ENCODE data around the gene APOLD1.
A peak's percentile ranks its signal among the peaks of the same experiment; 100 is the strongest.
"Not testable (repeated sequence)": the region's sequence is repeated elsewhere in the genome, so short reads cannot be mapped to it uniquely, and the experiment has no call there.

The APOLD1 gene

DNA sequence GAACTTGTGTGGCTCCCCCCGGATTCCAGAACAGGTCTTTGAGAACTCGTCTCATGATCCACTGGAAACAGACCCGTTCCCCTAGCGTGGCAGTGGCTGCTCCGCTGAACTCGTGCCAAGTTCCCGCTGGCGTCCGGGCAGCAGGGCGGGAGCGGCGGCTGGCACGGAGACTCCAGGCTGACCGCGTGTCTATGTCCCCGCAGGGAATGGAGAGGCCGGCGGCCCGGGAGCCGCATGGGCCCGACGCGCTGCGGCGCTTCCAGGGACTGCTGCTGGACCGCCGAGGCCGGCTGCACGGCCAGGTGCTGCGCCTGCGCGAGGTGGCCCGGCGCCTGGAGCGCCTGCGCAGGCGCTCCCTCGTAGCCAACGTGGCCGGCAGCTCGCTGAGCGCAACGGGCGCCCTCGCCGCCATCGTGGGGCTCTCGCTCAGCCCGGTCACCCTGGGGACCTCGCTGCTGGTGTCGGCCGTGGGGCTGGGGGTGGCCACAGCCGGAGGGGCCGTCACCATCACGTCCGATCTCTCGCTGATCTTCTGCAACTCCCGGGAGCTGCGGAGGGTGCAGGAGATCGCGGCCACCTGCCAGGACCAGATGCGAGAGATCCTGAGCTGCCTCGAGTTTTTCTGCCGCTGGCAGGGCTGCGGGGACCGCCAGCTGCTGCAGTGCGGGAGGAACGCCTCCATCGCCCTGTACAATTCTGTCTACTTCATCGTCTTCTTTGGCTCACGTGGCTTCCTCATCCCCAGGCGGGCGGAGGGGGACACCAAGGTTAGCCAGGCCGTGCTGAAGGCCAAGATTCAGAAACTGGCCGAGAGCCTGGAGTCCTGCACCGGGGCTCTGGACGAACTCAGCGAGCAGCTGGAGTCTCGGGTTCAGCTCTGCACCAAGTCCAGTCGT lies 1.5 kb downstream of the APOLD1 start:
- DNase-seq (ENCODE audit: low spot score) = peak; percentile 93

DNA sequence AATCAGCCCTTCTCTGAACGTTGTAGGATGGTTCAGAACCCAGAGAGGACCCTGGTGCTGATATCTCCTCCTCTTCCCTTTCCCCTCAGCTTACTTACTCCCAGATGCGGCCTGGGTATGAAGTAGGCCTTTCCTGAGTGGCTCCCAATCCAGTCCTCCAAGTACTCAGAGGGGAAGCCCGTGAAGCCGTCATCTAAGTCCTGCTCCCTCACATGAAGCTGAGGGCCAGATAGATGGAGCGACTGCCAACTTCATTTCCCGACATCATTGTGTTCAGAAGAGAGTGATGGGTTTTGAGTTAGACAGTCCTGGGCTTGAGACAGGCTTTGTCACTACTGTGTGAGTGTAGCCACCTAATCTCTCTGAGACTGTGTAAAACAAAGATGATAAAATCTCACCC lies 2.7 kb downstream of the APOLD1 start:
- no peak for DNase-seq (ENCODE audit: low spot score)

DNA sequence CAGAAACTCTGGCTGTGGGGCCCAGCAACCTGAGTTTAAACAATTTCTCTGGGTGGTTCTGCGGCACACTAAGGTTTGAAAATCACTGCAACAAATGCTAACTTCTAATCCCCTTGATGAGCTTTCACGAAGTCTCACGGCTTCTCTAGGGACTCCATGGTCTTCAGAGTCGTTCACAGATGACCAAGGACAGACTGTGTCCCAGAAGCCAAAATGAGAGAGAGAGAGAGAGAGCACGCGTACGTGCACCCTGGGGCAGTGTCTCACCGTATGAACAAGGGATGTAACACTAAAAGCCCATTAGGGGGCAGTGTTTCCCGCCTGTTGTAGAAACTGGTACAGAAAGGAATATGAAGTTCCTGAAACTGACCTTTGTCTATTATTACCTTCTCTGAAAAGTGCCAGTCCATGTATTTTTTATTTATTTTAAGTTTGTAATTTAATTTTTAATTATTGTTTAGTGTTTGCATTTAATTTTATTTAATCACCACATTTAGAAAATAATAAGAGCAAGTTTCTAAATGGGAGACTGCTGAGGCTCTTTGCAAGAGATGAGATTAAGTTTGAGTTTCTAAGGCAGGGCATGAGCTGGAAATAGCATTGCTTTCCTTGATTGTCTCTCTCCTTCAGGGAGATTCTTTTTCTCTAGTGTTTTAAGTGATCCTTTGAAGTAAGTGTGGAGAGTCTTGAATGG lies 3.4 kb downstream of the APOLD1 start:
- DNase-seq (ENCODE audit: low spot score) = peak; percentile 51

DNA sequence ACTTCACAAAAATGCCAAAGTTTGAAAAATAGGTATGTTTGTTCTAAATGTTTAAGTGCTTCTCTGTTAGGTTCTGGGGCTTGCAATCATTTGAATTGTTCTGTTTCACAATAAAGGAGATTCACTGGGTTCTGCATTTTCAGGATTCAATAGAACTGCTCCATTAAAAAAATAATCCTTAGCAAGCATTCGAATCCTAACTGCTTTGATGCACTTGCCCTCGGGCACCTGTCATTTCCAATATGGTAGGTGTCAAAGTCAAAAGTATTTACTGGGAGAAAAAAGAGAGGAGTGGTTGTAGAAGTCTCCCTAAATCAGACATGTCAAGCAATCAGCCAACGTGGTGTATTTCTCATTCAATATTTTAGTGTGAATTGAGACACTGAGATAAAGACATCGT lies 5.5 kb downstream of the APOLD1 start:
- no peak for DNase-seq (ENCODE audit: low spot score)

DNA sequence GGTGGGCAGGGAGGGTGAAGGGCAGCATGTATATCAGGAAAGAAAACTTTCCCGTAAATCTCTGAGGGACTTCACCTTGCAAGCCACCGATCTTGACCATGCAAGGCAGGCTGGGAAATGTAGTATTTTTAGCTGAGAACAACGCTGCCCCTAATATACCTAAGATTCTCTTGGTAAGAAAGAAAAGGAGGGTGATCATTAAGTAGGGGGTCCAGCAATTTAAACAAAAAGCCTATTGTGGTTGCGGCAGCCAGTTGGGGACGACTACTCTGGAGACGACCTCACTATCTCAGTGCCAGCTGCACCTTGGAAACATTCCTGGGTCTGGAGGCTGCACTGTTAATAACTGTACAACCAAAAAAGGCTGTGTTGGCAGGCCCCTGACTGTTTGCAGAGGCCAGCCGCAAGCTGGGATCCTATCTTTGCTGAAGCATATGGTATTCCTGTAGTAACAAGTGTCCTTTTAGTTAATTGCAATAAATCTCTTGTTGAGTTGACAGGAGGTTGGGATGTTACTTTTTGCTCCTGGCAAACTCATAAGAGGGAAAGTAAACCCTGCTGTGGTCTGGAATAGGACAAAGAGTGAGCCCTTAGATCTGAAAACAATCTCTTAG lies 6.4 kb downstream of the APOLD1 start:
- no peak for DNase-seq (ENCODE audit: low spot score)

DNA sequence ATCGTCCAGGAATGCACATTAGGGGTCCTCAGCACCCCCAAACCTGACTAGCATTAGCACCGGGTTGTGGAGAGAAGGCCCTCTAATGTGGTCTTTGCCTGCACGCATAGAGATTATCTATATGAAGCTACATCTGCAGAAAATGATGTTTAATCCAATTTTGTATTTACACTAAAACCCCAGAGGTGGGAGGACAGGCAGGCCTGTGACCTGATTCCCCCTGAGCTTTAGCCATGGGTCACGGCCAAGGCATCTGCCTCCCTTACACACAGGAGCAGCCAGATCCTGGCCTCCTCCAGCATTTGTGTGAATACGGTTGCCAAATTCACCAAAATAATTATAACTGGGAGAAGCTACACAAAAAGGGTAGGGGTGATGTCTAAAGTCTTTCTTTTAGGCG lies 7.0 kb downstream of the APOLD1 start:
- DNase-seq (ENCODE audit: low spot score) = no peak

DNA sequence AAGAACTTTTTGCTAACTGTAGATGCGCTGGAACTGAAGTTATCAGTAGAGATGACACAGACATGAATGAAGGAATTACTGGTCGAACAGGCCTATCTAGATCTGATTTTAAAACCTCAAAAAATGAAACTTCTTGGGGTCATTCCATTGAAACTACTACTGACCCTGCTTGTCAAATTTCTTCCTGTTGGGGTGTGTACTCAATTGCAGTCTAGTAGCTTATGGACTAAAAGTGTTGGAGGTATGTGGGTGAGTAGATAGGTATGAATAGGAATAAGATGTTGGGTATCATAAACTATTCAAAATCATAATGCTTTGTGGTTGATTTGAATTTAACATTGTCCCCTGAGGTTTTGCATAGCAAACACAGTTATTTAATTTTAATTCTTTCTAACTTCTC lies 9.2 kb downstream of the APOLD1 start:
- DNase-seq (ENCODE audit: low spot score) = no peak

DNA sequence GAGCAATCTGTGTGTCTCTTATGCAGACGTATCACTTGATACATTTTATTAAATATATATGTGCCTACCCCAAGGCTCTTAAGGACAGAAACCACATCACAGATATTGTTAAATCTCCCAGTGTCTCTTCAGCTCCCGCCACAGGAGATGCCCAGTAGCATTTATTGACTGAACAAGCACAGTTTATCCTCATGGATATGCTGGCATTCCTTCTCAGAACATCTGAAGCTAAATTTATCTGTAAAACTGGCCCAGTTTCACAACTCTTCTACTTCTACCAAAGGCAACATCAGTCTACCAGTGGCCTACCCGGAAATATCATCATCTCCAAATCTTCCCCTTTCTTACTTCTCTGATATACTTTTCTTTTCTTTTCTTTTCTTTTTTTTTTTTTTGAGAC lies 10.7 kb downstream of the APOLD1 start:
- DNase-seq (ENCODE audit: low spot score) = no peak

DNA sequence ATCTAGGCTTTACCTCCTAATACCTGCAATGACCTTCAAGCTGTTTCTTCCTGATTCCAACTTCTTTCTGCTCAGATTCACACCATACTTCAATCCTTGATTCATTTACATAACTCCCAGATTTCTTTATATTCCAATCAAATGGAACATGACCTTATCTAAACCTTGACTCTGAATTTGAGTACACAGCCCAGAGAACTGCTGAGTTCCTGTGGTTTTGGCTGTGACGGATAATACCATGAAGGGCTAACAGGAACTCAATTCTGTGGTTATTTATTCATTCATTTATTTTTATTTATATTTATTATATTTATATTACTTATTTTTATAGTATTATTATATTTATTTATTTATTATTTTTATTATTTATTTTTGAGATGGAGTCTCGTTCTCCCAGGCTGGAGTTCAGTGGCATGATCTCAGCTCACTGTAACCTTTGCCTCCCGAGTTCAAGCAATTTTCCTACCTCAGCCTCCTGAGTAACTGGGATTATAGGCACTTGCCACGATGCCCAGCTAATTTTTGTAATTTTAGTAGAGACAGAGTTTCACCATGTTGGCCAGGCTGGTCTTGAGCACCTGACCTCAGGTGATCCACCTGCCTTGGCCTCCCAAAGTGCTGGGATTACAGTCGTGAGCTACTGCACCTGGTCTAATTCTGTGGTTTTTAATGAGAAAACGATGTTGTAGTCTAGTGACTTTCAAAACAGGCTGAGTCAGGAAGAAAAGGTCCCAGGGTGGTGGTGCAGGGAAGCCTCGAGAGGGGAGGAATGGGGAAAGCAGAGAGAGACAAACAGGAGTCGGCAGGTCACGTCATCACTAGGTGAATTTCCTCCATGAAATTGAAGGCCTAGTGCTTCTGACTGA lies 11.7 kb downstream of the APOLD1 start:
- no peak for DNase-seq (ENCODE audit: low spot score)

DNA sequence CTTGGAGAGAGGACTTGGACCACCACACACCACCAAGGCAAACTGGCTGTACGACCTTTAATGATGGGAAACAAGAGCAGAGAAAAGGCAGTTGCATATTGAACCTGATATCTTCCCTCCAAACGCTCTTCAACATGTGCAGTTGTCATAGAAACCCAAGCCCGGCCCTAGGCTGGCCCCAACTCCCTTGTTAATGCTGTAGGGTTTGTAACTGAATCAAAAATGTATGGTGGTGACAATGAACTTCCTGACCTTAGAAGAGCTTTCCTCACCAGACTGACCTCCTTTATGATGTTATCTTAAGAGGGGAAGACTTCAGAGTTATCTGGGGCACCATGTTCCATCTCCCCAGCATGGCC lies 12.3 kb downstream of the APOLD1 start:
- no peak for DNase-seq (ENCODE audit: low spot score)

DNA sequence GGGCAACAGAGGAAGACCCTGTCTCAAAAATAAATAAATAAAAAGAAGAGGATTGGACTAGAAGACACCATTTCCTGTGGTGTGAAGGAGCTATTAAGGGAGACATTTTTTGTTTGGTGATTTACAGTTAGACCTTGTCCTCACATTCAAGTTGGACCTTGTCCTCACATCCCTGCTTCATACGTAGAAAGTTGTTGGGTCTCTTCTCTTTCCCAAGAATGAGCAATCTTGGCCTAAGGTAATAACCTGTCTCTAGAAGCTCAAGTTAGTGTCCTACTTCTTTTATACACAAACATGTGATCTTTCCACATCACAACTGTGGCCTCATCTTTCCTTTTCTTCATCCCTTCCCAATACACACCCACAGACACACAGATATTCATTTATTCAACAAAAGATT lies 13.0 kb downstream of the APOLD1 start:
- DNase-seq (ENCODE audit: low spot score) = no peak

DNA sequence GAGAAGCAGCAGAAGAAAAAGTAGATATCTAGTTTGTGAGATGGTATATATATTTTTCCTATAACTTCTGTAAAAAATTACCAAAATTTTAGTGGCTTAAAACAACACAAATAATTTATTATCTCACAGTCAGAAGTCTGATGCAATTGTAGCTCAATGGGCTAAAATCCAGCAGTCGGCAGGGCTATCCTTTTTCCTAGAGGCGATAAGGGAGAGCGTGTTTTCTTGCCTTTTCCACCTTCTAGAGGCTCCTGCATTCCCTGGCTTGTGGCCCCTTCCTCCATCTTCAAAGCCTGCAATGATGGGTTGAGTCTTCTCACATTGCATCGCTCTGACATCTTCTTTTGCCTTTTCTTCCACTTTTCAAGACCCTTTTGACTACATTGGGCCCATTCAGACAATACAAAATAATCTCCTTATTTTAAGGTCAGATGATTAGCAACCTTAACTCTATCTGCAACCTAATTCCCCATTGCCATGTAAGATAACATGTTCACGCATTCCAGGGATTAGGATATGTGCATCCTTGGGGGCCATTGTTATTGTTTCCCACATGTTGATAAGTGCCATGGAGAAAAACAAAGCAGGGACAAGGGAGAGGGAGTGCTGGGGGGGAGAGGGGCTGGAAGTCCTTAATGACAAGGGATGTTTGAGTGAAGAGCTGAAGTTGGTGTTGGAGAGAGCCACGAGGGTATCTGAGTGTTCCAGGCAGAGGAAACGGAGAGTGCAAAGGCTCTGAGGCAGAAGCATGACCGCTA lies 13.9 kb downstream of the APOLD1 start:
- DNase-seq (ENCODE audit: low spot score) = no peak

DNA sequence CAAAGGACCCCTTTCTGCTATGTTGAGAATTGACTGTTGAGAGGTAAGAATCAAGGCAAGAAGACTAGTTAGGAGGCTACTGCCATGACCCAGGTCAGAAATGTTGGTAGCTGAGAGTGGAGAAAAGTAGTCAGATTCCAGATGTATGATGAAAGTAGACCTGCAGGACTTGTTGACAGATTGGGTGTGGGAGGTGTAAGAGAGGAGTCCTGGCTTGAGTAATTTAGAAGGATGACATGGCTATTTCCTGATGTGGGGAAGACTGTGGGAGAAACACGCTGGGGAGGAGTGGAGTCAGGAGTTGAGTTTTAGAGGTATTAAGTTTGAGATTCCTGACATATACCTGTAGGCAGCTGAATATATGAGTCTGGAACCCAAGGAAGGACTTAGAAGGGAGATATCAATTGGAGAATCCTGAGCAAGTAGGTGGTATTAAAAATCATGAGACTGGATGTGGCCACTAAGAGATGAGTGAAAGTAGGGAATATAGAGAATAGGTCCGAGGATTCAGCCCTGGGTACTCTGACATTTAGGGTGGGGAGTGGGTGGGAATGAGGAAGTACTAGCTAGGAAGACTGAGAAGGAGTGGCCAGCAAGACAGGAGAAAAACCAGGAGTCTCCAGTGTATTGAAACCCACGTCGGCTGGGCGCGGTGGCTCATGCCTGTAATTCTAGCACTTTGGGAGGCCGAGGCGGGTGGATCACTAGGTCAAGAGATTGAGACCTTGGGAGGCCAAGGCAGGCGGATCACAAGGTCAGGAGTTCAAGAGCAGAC lies 15.1 kb downstream of the APOLD1 start:
- DNase-seq (ENCODE audit: low spot score) = no peak

DNA sequence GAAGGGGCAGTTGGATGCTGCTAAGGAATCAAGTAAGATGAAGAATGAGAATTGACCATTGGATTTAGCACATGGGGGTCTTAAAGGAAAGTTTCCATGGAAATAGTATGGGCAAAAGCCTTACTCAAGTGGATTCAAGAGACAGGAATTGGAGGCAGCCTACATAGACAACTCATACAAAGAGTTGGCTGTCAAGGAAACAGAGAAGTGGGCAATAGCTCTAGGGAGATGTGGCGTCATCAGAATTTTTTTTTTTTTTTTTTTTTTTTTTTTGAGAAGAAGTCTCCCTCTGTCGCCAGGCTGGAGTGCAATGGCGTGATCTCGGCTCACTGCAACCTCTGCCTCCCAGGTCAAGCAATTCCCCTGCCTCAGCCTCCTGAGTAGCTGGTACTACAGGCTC lies 16.2 kb downstream of the APOLD1 start:
- DNase-seq (ENCODE audit: low spot score) = not testable (repeated sequence)

DNA sequence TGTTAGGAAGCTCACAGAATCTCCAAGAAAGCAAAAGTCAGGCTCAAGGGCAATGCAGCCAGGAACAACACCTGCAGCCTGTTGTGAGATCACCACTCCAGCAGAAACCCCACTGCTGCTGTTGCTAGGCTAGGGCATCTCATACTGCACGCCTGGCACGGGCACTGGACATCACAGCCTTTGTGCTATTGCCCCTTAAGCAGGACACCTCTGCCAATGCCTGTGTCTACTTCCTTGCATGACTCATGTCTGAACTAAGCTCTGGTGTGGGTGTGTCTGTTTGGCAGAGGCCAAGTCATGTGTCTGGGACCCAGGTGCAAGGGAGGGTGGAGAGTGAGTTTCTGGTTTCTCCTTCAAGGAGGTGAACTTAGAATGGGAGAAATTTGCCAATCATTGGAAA lies 17.7 kb downstream of the APOLD1 start:
- DNase-seq (ENCODE audit: low spot score) = peak; percentile 69

DNA sequence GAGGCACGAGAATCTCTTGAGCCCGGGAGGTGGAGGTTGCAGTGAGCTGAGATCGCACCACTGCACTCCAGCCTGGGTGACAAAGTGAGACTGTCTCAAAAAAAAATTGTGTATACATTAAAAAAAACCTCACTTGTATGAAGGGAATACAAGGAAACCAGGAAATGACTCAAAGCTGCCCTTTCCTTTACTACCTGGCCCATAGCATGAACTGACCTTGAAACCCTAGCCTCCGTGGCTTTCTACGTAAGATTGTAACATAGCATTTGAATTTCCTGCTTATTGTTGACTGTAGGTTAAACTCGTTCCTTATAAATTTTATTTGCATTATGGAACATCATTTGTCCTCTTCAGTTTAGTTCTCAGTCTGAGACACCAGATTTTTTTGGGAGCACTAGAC lies 18.6 kb downstream of the APOLD1 start:
- no peak for DNase-seq (ENCODE audit: low spot score)

DNA sequence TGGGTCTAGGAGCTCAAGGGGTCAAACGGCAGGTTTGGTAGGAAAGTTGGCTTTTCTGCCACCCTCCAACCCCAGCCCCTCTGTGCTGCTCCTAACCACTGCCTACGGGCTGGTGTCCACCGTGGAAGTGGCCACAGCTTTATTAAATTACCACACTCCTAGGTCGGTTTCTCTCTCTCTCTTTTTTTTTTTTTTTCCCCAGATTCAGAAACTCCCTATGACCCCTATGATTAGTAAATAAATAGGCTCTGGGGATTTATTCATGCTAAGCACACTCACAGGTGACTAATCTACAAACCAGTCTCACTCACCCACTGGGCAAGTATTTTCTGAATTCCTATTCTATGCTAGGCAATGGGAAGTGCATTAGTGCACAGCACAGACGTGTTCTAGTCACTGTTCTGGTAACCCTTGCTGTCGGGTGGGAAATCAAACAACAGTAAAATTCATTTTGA lies 19.0 kb downstream of the APOLD1 start:
- DNase-seq (ENCODE audit: low spot score) = peak; percentile 70

DNA sequence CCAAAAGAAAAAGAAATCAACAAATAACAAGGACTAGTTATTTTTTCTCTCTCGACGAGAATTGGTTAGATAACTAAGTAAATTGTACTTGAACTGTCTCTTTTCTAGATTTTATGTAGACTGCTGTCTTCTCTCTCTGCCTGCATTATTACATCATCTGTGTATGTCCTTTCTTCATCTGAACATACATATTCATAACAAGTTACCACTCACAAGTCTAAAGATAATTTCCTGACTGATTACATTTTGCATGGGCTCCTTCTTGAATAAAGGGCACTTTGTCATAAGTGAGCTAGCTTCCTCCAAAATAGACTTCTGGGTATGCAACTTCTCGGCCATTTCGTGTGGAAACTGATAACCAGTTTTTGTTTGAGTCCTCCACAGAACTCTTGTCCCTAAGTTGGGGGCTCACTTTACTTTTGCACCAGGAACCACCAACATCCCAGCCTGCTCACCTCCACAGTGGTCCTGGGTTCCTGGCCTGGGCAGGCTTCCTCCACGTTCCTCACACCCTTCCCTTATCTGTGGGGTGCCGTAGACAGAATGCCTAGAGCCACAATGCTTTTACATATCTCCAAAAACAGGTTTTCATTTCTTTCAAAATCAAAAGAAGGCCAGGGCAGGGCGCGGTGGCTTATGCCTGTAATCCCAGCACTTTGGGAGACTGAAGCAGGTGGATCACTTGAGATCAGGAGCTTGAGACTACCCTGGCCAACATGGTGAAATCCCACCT lies 21.5 kb downstream of the APOLD1 start:
- DNase-seq (ENCODE audit: low spot score) = no peak

DNA sequence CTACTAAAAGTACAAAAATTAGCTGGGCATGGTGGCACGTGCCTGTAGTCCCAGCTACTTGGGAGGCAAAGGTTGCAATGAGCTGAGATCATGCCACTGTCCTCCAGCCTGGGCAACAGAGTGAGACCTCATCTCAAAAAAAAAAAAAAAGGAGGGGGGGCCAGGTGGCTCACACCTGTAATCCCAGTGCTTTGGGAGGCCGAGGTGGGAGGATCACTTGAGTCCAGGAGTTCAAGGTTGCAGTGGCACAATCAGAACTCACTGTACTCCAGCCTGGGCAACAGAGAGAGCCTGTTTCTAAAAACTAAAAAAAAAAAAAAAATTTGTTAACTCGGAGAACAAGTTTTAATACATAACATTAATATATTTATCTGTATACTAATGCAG lies 22.1 kb downstream of the APOLD1 start:
- DNase-seq (ENCODE audit: low spot score) = not testable (repeated sequence)
